NCI-H1048 (cell line): ENCODE results near the gene PRKCH.

Experiments used
- DNase-seq: peaks from one replicate; lab custom pipeline; 2025; lab: John Stamatoyannopoulos, UW

The PRKCH gene

GRCh38 chr14:61430066-61430757, 108.8 kb downstream of the PRKCH start:
- DNase-seq: no peak

- DNase-seq: no peak
Observed at GRCh38 chr14:61433169-61433568, 111.8 kb downstream of the PRKCH start.

- no peak for DNase-seq
Observed at GRCh38 chr14:61433828-61434227, 112.4 kb downstream of the PRKCH start.

- no peak for DNase-seq
Observed at GRCh38 chr14:61434311-61434710, 112.9 kb downstream of the PRKCH start.

- no peak for DNase-seq
Observed at GRCh38 chr14:61435563-61436337, 114.4 kb downstream of the PRKCH start.

GRCh38 chr14:61437381-61437780, 116.0 kb downstream of the PRKCH start:
- no peak for DNase-seq

- no peak for DNase-seq
Observed at GRCh38 chr14:61438036-61438435, 116.7 kb downstream of the PRKCH start.

GRCh38 chr14:61438497-61438859, 117.1 kb downstream of the PRKCH start:
- DNase-seq: no peak

GRCh38 chr14:61438860-61439765, 117.7 kb downstream of the PRKCH start:
- DNase-seq: no peak

GRCh38 chr14:61439779-61440418, 118.5 kb downstream of the PRKCH start:
- DNase-seq: no peak

- DNase-seq: no peak
Observed at GRCh38 chr14:61443481-61443880, 122.1 kb downstream of the PRKCH start.

- no peak for DNase-seq
Observed at GRCh38 chr14:61444215-61444768, 122.9 kb downstream of the PRKCH start.

- no peak for DNase-seq
Observed at GRCh38 chr14:61451491-61451890, 130.1 kb downstream of the PRKCH start.

GRCh38 chr14:61451891-61452400, 130.6 kb downstream of the PRKCH start:
- no peak for DNase-seq

- DNase-seq: no peak
Observed at GRCh38 chr14:61452452-61452851, 131.1 kb downstream of the PRKCH start.

GRCh38 chr14:61453103-61453767, 131.9 kb downstream of the PRKCH start:
- no peak for DNase-seq

- DNase-seq: no peak
Observed at GRCh38 chr14:61454545-61454944, 133.2 kb downstream of the PRKCH start.

- DNase-seq: no peak
Observed at GRCh38 chr14:61455351-61455750, 134.0 kb downstream of the PRKCH start.

GRCh38 chr14:61456720-61457119, 135.3 kb downstream of the PRKCH start:
- DNase-seq: peak; percentile 65

GRCh38 chr14:61458766-61459165, 137.4 kb downstream of the PRKCH start:
- DNase-seq: no peak

- no peak for DNase-seq
Observed at GRCh38 chr14:61459229-61459628, 137.8 kb downstream of the PRKCH start.
